ENCODE data around the gene CRYBG2. TPM values are rescaled to one million over a fixed set of nuclear protein-coding genes. Genes with fewer than 3 reads are reported as not detected.

Gene CRYBG2
- total RNA-seq, 1 donor from 2014 or later = 3.0 TPM

GRCh38 chr1:26350701-26351589, 3.0 kb downstream of the CRYBG2 start:
- Mint-ChIP-seq H3K9me3 (no peaks in the 10 kb centered on the region), H3K4me3 (peak overlapping the region; percentile 65)
- H3K27ac ChIP-seq = peak overlapping the region; percentile 65

DNA sequence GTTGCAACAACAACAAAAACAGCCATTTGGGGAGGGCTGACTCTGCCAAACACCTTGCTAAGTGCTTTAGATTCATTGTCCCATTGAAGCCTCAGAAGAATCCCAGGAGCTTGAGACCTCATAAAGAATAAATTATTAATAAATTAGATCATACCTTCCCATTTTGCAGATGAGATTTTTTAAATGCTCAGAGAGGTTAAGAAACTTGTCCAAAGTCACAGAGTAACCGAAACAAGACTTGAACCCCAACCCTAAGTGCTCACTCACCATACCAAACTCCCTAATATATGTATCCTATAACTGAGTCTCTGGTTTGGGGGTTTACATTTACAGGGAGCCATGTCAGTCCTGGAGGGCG, 3.6 kb downstream of the CRYBG2 start:
- Histone ChIP-seq H4K20me1 (ENCODE audit: low read depth) (no peaks in the 10 kb centered on the region), H3K4me2 (peak overlapping the region; percentile 51), H3F3A (ENCODE audit: low read depth) (peaks cover 24% of the 10 kb centered on the region), H3K36me3 (no peaks in the 10 kb centered on the region), H3K4me1 (peaks cover 40% of the 10 kb centered on the region), H2AFZ (replicated peaks) (no peak overlapping the region), H3K27ac (no peak overlapping the region), H3K79me2 (ENCODE audit: low read depth) (no peaks in the 10 kb centered on the region), H3K4me3 (no peak overlapping the region), H3K9me3 (ENCODE audit: low read depth) (no peaks in the 10 kb centered on the region), H3K9ac (no peak overlapping the region), H3K27me3 (no peaks in the 10 kb centered on the region)
- DNase-seq (ENCODE audit: low spot score) = no peak
- Mint-ChIP-seq H3K36me3 (no peaks in the 10 kb centered on the region), H3K27ac (peak overlapping the region; percentile 97), H3K4me1 (peaks cover 53% of the 10 kb centered on the region), H3K4me3 (peak overlapping the region; percentile 65), H3K27me3 (ENCODE audit: insufficient read depth, low read depth) (peaks cover 8% of the 10 kb centered on the region), H3K9me3 (no peaks in the 10 kb centered on the region)
- TF ChIP-seq, protein P1, sequence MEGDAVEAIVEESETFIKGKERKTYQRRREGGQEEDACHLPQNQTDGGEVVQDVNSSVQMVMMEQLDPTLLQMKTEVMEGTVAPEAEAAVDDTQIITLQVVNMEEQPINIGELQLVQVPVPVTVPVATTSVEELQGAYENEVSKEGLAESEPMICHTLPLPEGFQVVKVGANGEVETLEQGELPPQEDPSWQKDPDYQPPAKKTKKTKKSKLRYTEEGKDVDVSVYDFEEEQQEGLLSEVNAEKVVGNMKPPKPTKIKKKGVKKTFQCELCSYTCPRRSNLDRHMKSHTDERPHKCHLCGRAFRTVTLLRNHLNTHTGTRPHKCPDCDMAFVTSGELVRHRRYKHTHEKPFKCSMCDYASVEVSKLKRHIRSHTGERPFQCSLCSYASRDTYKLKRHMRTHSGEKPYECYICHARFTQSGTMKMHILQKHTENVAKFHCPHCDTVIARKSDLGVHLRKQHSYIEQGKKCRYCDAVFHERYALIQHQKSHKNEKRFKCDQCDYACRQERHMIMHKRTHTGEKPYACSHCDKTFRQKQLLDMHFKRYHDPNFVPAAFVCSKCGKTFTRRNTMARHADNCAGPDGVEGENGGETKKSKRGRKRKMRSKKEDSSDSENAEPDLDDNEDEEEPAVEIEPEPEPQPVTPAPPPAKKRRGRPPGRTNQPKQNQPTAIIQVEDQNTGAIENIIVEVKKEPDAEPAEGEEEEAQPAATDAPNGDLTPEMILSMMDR (IDR thresholded peaks at IDR 0.05) = no peak
- TF ChIP-seq EZH2 (IDR thresholded peaks at IDR 0.05) (no peak), EZH2phosphoT487 (IDR thresholded peaks at IDR 0.05) (no peak)

More at GRCh38 chr1:26350701-26351589, 3.0 kb downstream of the CRYBG2 start:
- H3F3A ChIP-seq (ENCODE audit: low read depth) = peaks cover 24% of the 10 kb centered on the region
- H3K79me2 ChIP-seq (ENCODE audit: low read depth) = no peaks in the 10 kb centered on the region
- H3K27ac Mint-ChIP-seq = peak overlapping the region; percentile 97
- no peak for TF ChIP-seq EZH2phosphoT487 (IDR thresholded peaks at IDR 0.05)
- TF ChIP-seq EZH2 (IDR thresholded peaks at IDR 0.05) = no peak
- TF ChIP-seq, protein P1 (IDR thresholded peaks at IDR 0.05) = no peak
- H3K9me3 ChIP-seq (ENCODE audit: low read depth) = no peaks in the 10 kb centered on the region
- no peaks in the 10 kb centered on the region for H3K27me3 ChIP-seq
- no peaks in the 10 kb centered on the region for H3K36me3 ChIP-seq
- H2AFZ ChIP-seq (replicated peaks) = no peak overlapping the region
- no peak overlapping the region for H3K4me3 ChIP-seq
- peaks cover 40% of the 10 kb centered on the region for H3K4me1 ChIP-seq
- peak overlapping the region; percentile 51 for H3K4me2 ChIP-seq
- peaks cover 59% of the 10 kb centered on the region for H3K4me1 Mint-ChIP-seq
- no peaks in the 10 kb centered on the region for H3K36me3 Mint-ChIP-seq
- H4K20me1 ChIP-seq (ENCODE audit: low read depth) = no peaks in the 10 kb centered on the region
- peak; percentile 56 for DNase-seq (ENCODE audit: low spot score)
- peaks cover 10% of the 10 kb centered on the region for H3K27me3 Mint-ChIP-seq (ENCODE audit: insufficient read depth, low read depth)
- H3K9ac ChIP-seq = no peak overlapping the region

DNA sequence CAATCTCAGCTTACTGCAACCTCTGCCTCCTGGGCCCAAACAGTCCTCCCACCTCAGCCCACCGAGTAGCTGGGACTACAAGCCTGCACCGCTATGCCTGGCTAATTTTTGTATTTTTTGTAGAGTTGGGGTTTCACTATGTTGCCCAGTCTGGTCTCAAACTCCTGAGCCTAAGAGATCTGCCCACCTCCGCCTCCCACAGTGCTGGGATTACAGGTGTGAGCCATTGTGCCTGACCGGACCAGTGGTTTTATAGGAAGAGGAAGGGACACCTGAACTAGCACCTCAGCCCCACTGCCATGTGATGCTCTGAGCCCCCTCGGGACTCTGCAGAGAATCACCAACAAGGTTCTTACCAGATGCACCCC, 4.1 kb downstream of the CRYBG2 start:
- H3K79me2 ChIP-seq (ENCODE audit: low read depth) = no peaks in the 10 kb centered on the region
- H4K20me1 ChIP-seq (ENCODE audit: low read depth) = no peaks in the 10 kb centered on the region
- no peak for DNase-seq (ENCODE audit: low spot score)
- H3K9me3 ChIP-seq (ENCODE audit: low read depth) = no peaks in the 10 kb centered on the region
- H3K27ac ChIP-seq = no peak overlapping the region
- H2AFZ ChIP-seq (replicated peaks) = no peak overlapping the region
- no peaks in the 10 kb centered on the region for H3K27me3 ChIP-seq
- no peak overlapping the region for H3K4me2 ChIP-seq
- no peak for TF ChIP-seq EZH2phosphoT487 (IDR thresholded peaks at IDR 0.05)
- TF ChIP-seq, protein P1 (IDR thresholded peaks at IDR 0.05) = no peak
- peaks cover 8% of the 10 kb centered on the region for H3K27me3 Mint-ChIP-seq (ENCODE audit: insufficient read depth, low read depth)
- no peak overlapping the region for H3K4me3 Mint-ChIP-seq
- no peaks in the 10 kb centered on the region for H3K36me3 ChIP-seq
- H3K36me3 Mint-ChIP-seq = no peaks in the 10 kb centered on the region
- H3K4me1 Mint-ChIP-seq = peaks cover 50% of the 10 kb centered on the region
- H3K4me1 ChIP-seq = peaks cover 40% of the 10 kb centered on the region
- H3K27ac Mint-ChIP-seq = peak overlapping the region; percentile 97
- H3F3A ChIP-seq (ENCODE audit: low read depth) = peaks cover 24% of the 10 kb centered on the region
- no peak overlapping the region for H3K4me3 ChIP-seq
- no peak overlapping the region for H3K9ac ChIP-seq
- H3K9me3 Mint-ChIP-seq = no peaks in the 10 kb centered on the region

All from neural progenitor cell (in vitro differentiated cells).